Tibial nerve (tissue), 4 donors: ENCODE data around the gene DENND11. TPM values are rescaled to one million over a fixed set of nuclear protein-coding genes. Genes with fewer than 3 reads are reported as not detected.

Experiments
- DNase-seq, 2 donors: peaks; one replicate each; pipeline ENCODE4 v3.0.0-alpha.2; 2019; ENCODE audit warnings: low spot score in 2 of 2
- H3K27ac ChIP-seq, 4 donors: fragments of 200-600 bp; sonication (generic) in 3 of 4; one replicate each; pipeline ENCODE4 v1.5.1; 2017 to 2019; ENCODE audit warnings: mild to moderate bottlenecking in 1 of 4
- H3K27me3 ChIP-seq, 2 donors: fragments of 200-600 bp; sonication (generic) in 1 of 2; one replicate each; pipeline versions ENCODE4 v1.5.1 to v1.6.0; 2017 to 2019
- H3K36me3 ChIP-seq, 3 donors: fragments of 200-600 bp; sonication (generic); one replicate each; pipeline ENCODE4 v1.5.1; 2018 to 2019
- H3K4me1 ChIP-seq, 4 donors: fragments of 200-600 bp; sonication (generic) in 3 of 4; one replicate each; pipeline ENCODE4 v1.5.1; 2017 to 2019
- H3K4me3 ChIP-seq, 4 donors: fragments of 200-600 bp; sonication (generic) in 3 of 4; one replicate each; pipeline ENCODE4 v1.5.1; 2017 to 2019; ENCODE audit warnings: mild to moderate bottlenecking in 1 of 4, moderate library complexity in 1 of 4
- H3K9me3 ChIP-seq, 4 donors: fragments of 200-600 bp; sonication (generic) in 3 of 4; one replicate each; pipeline ENCODE4 v1.5.1; 2017 to 2019
- CTCF ChIP-seq, 5 experiments: fragments of 200-600 bp in 3 of 5; fragments of 450-650 bp in 2 of 5; sonication (generic) in 3 of 5; IDR thresholded peaks; one replicate each; pipeline ENCODE4 v1.5.1; 2016 to 2019; ENCODE audit warnings: antibody characterized with exemption in 5 of 5, mild to moderate bottlenecking in 3 of 5, moderate library complexity in 2 of 5
- EP300 ChIP-seq, 2 donors: sonication (generic); formaldehyde crosslinking; IDR thresholded peaks; one replicate each; pipeline ENCODE4 v1.6.1; 2017; ENCODE audit warnings: antibody characterized with exemption in 2 of 2, mild to moderate bottlenecking in 1 of 2
- POLR2A ChIP-seq, 2 donors: fragments of 450-650 bp; IDR thresholded peaks; one replicate each; pipeline ENCODE4 v1.6.1; 2017; ENCODE audit warnings: antibody characterized with exemption in 2 of 2, mild to moderate bottlenecking in 2 of 2, moderate library complexity in 2 of 2
- WGBS, 2 donors: methylation state at CpG; one replicate each; pipeline ENCODE4 v1.1.5; 2018; 5-methylcytosine and 5-hydroxymethylcytosine counted together
- total RNA-seq, 4 donors: library from RNA; depleted of rRNA; stranded (reverse); fragments of >200 nt; gene quantifications; one replicate each; pipeline ENCODE4 v1.1.0, GENCODE V29; 2016

Gene DENND11
- total RNA-seq, 4 donors from 2014 or later, result 14.1 to 16.7 (median 15.5) TPM

- H3K36me3 ChIP-seq, result no peaks in the 10 kb centered on the region
- no peak for TF ChIP-seq POLR2A (IDR thresholded peaks at IDR 0.05)
- no peak for TF ChIP-seq CTCF (IDR thresholded peaks at IDR 0.05)
- no peak for TF ChIP-seq EP300 (IDR thresholded peaks at IDR 0.05)
- H3K9me3 ChIP-seq, result no peaks in the 10 kb centered on the region
- H3K27me3 ChIP-seq, result no peaks in the 10 kb centered on the region
- DNase-seq, result no peak
- 85 to 95% methylated on average over 1 of the region's 1 CpG for WGBS, 2 donors
- no peaks in the 10 kb centered on the region for H3K4me1 ChIP-seq
- H3K27ac ChIP-seq, result no peak overlapping the region
- H3K4me3 ChIP-seq, result no peak overlapping the region
Measured at GRCh38 chr7:141729020-141729419, 27.1 kb upstream of the DENND11 start.

GRCh38 chr7:141722529-141722928 is 20.6 kb upstream of the DENND11 start:
- 87 to 90% methylated on average over 2 of the region's 2 CpGs for WGBS, 2 donors
- H3K9me3 ChIP-seq, result no peaks in the 10 kb centered on the region
- H3K27ac ChIP-seq, result no peak overlapping the region
- H3K4me1 ChIP-seq, result no peaks in the 10 kb centered on the region
- no peak overlapping the region for H3K4me3 ChIP-seq
- DNase-seq, result no peak
- no peaks in the 10 kb centered on the region for H3K36me3 ChIP-seq
- no peak for TF ChIP-seq CTCF (IDR thresholded peaks at IDR 0.05)
- TF ChIP-seq POLR2A (IDR thresholded peaks at IDR 0.05), result no peak
- no peaks in the 10 kb centered on the region for H3K27me3 ChIP-seq

GRCh38 chr7:141717450-141717849 is 15.5 kb upstream of the DENND11 start:
- no peaks in the 10 kb centered on the region for H3K4me1 ChIP-seq
- H3K27ac ChIP-seq, result no peak overlapping the region
- no peaks in the 10 kb centered on the region for H3K27me3 ChIP-seq
- no peak for DNase-seq
- H3K4me3 ChIP-seq, result no peak overlapping the region
- TF ChIP-seq CTCF (IDR thresholded peaks at IDR 0.05), result no peak
- no peak for TF ChIP-seq EP300 (IDR thresholded peaks at IDR 0.05)
- TF ChIP-seq POLR2A (IDR thresholded peaks at IDR 0.05), result no peak
- peaks cover 0 to 6% (median 0%) of the 10 kb centered on the region in 3 donors for H3K36me3 ChIP-seq
- WGBS, 2 donors, result 96 to 97% methylated on average over 1 of the region's 1 CpG
- H3K9me3 ChIP-seq, result no peaks in the 10 kb centered on the region

- TF ChIP-seq POLR2A (IDR thresholded peaks at IDR 0.05) (no peak), EP300 (IDR thresholded peaks at IDR 0.05) (no peak), CTCF (IDR thresholded peaks at IDR 0.05) (no peak)
- Histone ChIP-seq H3K4me1 (no peaks in the 10 kb centered on the region), H3K27ac (no peak overlapping the region), H3K27me3 (no peaks in the 10 kb centered on the region), H3K9me3 (no peaks in the 10 kb centered on the region), H3K4me3 (no peak overlapping the region), H3K36me3 (peaks cover 0 to 6% (median 0%) of the 10 kb centered on the region in 3 donors)
- no peak for DNase-seq
- WGBS, 2 donors, result 63 to 67% methylated on average over 6 of the region's 6 CpGs
Measured at GRCh38 chr7:141715794-141716689, 14.1 kb upstream of the DENND11 start.

GRCh38 chr7:141715018-141715417 is 13.1 kb upstream of the DENND11 start:
- H3K36me3 ChIP-seq, result peaks cover 0 to 6% (median 0%) of the 10 kb centered on the region in 3 donors
- no peak overlapping the region for H3K27ac ChIP-seq
- WGBS, 2 donors, result 68 to 82% methylated on average over 4 of the region's 4 CpGs
- H3K27me3 ChIP-seq, result no peaks in the 10 kb centered on the region
- H3K9me3 ChIP-seq, result no peaks in the 10 kb centered on the region
- H3K4me1 ChIP-seq, result no peaks in the 10 kb centered on the region
- no peak for DNase-seq
- TF ChIP-seq CTCF (IDR thresholded peaks at IDR 0.05), result no peak
- no peak for TF ChIP-seq EP300 (IDR thresholded peaks at IDR 0.05)
- TF ChIP-seq POLR2A (IDR thresholded peaks at IDR 0.05), result no peak
- H3K4me3 ChIP-seq, result no peak overlapping the region
